ENCODE data around the gene PNPLA6.
A peak's percentile ranks its signal among the peaks of the same experiment; 100 is the strongest.

DNA sequence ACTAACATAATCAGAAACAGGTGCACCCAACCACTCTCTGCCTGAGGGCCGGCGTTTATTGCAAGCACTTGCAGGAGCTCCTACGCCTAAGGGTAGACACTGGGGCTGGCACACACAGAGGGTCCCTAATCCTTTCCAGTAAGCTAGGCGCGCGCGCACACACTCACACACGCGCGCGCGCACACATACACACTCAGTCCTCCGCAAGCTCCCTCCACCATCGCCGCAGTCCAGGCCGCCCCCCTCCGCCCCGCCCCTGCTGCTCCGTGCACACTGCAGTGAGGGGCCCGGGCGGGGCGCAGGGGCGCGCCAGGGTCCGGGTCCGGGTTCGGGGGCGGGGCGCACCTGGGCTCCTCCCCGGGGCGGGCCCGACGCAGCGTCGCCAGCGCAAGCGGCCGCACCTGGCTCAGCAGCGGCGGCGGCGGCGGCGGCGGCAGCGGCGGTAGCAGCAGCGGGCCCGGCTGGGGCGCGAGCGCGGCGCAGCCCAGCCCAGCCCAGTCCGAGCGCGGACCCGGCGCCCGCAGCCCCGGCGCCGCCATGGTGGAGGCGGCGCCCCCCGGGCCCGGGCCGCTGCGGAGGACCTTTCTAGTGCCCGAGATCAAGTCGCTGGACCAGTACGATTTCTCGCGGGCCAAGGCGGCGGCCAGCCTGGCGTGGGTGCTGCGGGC is 60.1 kb downstream of the PNPLA6 start, which contains the start of gene CAMSAP3:
- TF ChIP-seq FOXJ3 (CRISPR knock-in tag; IDR thresholded peaks at IDR 0.05) (no peak), EP300 (IDR thresholded peaks at IDR 0.05; ENCODE audit: borderline replicate concordance in 1 of 2, low read depth in 1 of 2, low read length in 1 of 2) (peak in 1 of 2 experiments; percentile 34; a peak in 1 of 4 replicates), RCOR1 (IDR thresholded peaks at IDR 0.05; ENCODE audit: low read length) (no peak), YY1 (IDR thresholded peaks at IDR 0.05; ENCODE audit: low read depth) (no peak), JUND (IDR thresholded peaks at IDR 0.05) (no peak), GATA2 (CRISPR knock-in tag; IDR thresholded peaks at IDR 0.05) (no peak), NRF1 (IDR thresholded peaks at IDR 0.05; ENCODE audit: low read depth, low read length) (no peak; the same call in 1 of the 2 replicates), SMC3 (IDR thresholded peaks at IDR 0.05; ENCODE audit: low read depth, low read length) (no peak)
- TF ChIP-seq, protein P1, sequence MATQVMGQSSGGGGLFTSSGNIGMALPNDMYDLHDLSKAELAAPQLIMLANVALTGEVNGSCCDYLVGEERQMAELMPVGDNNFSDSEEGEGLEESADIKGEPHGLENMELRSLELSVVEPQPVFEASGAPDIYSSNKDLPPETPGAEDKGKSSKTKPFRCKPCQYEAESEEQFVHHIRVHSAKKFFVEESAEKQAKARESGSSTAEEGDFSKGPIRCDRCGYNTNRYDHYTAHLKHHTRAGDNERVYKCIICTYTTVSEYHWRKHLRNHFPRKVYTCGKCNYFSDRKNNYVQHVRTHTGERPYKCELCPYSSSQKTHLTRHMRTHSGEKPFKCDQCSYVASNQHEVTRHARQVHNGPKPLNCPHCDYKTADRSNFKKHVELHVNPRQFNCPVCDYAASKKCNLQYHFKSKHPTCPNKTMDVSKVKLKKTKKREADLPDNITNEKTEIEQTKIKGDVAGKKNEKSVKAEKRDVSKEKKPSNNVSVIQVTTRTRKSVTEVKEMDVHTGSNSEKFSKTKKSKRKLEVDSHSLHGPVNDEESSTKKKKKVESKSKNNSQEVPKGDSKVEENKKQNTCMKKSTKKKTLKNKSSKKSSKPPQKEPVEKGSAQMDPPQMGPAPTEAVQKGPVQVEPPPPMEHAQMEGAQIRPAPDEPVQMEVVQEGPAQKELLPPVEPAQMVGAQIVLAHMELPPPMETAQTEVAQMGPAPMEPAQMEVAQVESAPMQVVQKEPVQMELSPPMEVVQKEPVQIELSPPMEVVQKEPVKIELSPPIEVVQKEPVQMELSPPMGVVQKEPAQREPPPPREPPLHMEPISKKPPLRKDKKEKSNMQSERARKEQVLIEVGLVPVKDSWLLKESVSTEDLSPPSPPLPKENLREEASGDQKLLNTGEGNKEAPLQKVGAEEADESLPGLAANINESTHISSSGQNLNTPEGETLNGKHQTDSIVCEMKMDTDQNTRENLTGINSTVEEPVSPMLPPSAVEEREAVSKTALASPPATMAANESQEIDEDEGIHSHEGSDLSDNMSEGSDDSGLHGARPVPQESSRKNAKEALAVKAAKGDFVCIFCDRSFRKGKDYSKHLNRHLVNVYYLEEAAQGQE (IDR thresholded peaks at IDR 0.05; ENCODE audit: low read depth, low read length) = no peak
- TF ChIP-seq, protein P2, sequence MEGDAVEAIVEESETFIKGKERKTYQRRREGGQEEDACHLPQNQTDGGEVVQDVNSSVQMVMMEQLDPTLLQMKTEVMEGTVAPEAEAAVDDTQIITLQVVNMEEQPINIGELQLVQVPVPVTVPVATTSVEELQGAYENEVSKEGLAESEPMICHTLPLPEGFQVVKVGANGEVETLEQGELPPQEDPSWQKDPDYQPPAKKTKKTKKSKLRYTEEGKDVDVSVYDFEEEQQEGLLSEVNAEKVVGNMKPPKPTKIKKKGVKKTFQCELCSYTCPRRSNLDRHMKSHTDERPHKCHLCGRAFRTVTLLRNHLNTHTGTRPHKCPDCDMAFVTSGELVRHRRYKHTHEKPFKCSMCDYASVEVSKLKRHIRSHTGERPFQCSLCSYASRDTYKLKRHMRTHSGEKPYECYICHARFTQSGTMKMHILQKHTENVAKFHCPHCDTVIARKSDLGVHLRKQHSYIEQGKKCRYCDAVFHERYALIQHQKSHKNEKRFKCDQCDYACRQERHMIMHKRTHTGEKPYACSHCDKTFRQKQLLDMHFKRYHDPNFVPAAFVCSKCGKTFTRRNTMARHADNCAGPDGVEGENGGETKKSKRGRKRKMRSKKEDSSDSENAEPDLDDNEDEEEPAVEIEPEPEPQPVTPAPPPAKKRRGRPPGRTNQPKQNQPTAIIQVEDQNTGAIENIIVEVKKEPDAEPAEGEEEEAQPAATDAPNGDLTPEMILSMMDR (IDR thresholded peaks at IDR 0.05) = no peak
- TF ChIP-seq, protein P3, sequence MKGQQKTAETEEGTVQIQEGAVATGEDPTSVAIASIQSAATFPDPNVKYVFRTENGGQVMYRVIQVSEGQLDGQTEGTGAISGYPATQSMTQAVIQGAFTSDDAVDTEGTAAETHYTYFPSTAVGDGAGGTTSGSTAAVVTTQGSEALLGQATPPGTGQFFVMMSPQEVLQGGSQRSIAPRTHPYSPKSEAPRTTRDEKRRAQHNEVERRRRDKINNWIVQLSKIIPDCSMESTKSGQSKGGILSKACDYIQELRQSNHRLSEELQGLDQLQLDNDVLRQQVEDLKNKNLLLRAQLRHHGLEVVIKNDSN (IDR thresholded peaks at IDR 0.05; ENCODE audit: borderline replicate concordance, low read depth) = no peak
- TF ChIP-seq, protein P4, sequence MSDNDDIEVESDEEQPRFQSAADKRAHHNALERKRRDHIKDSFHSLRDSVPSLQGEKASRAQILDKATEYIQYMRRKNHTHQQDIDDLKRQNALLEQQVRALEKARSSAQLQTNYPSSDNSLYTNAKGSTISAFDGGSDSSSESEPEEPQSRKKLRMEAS (IDR thresholded peaks at IDR 0.05; ENCODE audit: low read depth) = no peak
